Suprapubic skin (tissue), 3 donors: Measurements from ENCODE around the gene LETM1.

ENCODE experiments used
- POLR2AphosphoS5 ChIP-seq, 3 donors: sonication (generic); formaldehyde crosslinking; IDR thresholded peaks; one replicate each; pipeline ENCODE4 v1.6.1; 2017; ENCODE audit warnings: antibody characterized with exemption in 3 of 3
- TF ChIP-seq, protein P1 (sequence below), 2 donors: fragments of 200-600 bp in 1 of 2; fragments of 450-650 bp in 1 of 2; sonication (generic) in 1 of 2; IDR thresholded peaks; one replicate each; pipeline ENCODE4 v1.5.1; 2016 to 2019; ENCODE audit warnings: antibody characterized with exemption in 2 of 2, mild to moderate bottlenecking in 1 of 2, moderate library complexity in 1 of 2

DNA sequence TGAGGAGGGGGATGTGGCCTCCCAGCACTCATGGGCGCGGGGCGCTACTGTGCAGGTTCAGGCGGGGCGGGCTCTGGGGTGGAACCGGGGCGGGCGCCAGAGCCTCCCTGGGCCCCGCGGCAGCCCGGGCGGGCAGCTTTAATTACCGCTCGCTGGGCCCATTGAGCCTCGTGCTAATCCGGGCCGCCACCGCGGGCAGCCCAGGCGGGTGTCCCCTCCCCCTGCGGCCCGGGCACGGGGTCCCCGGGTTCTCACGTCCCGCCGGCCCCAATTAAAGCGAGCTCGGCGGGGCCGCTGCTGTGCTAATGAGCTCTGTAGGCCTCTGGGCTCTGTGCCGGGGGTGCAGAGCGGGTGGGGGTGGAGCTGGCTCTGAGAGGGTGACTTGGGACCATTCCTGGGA lies 85.7 kb downstream of the LETM1 start:
- no peak for TF ChIP-seq POLR2AphosphoS5 (IDR thresholded peaks at IDR 0.05)
- TF ChIP-seq, protein P1, sequence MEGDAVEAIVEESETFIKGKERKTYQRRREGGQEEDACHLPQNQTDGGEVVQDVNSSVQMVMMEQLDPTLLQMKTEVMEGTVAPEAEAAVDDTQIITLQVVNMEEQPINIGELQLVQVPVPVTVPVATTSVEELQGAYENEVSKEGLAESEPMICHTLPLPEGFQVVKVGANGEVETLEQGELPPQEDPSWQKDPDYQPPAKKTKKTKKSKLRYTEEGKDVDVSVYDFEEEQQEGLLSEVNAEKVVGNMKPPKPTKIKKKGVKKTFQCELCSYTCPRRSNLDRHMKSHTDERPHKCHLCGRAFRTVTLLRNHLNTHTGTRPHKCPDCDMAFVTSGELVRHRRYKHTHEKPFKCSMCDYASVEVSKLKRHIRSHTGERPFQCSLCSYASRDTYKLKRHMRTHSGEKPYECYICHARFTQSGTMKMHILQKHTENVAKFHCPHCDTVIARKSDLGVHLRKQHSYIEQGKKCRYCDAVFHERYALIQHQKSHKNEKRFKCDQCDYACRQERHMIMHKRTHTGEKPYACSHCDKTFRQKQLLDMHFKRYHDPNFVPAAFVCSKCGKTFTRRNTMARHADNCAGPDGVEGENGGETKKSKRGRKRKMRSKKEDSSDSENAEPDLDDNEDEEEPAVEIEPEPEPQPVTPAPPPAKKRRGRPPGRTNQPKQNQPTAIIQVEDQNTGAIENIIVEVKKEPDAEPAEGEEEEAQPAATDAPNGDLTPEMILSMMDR (IDR thresholded peaks at IDR 0.05), result no peak
